Measurements from ENCODE around the gene PLEKHA5. TPM values are rescaled to one million over a fixed set of nuclear protein-coding genes. Genes with fewer than 3 reads are reported as not detected.
"Not testable (repeated sequence)": the region's sequence is repeated elsewhere in the genome, so short reads cannot be mapped to it uniquely, and the experiment has no call there.

Gene PLEKHA5
- total RNA-seq, 1 donor from 2014 or later = 2.0 TPM

GRCh38 chr12:19223018-19223417 is 93.5 kb downstream of the PLEKHA5 start:
- Mint-ChIP-seq H3K27me3 (ENCODE audit: insufficient read depth) (peaks cover 5% of the 10 kb centered on the region), H3K36me3 (ENCODE audit: low read depth) (no peaks in the 10 kb centered on the region), H3K9me3 (no peaks in the 10 kb centered on the region), H3K27ac (no peak overlapping the region), H3K4me1 (ENCODE audit: low read depth) (no peaks in the 10 kb centered on the region), H3K4me3 (no peak overlapping the region)
- no peak for DNase-seq (ENCODE audit: low spot score)
- intact Hi-C loops (cut with micrococcal nuclease) = no loop called here

- DNase-seq (ENCODE audit: low spot score) = no peak
- no peaks in the 10 kb centered on the region for H3K36me3 Mint-ChIP-seq (ENCODE audit: low read depth)
- H3K9me3 Mint-ChIP-seq = no peaks in the 10 kb centered on the region
- no peak overlapping the region for H3K4me3 Mint-ChIP-seq
- H3K4me1 Mint-ChIP-seq (ENCODE audit: low read depth) = no peaks in the 10 kb centered on the region
- peaks cover 5% of the 10 kb centered on the region for H3K27me3 Mint-ChIP-seq (ENCODE audit: insufficient read depth)
- intact Hi-C loops (cut with micrococcal nuclease) = no loop called here
- H3K27ac Mint-ChIP-seq = no peak overlapping the region
Measured at GRCh38 chr12:19223695-19224094, 94.2 kb downstream of the PLEKHA5 start.

- no peaks in the 10 kb centered on the region for H3K9me3 Mint-ChIP-seq
- peaks cover 5% of the 10 kb centered on the region for H3K27me3 Mint-ChIP-seq (ENCODE audit: insufficient read depth)
- H3K27ac Mint-ChIP-seq = no peak overlapping the region
- no peak overlapping the region for H3K4me3 Mint-ChIP-seq
- H3K36me3 Mint-ChIP-seq (ENCODE audit: low read depth) = no peaks in the 10 kb centered on the region
- H3K4me1 Mint-ChIP-seq (ENCODE audit: low read depth) = no peaks in the 10 kb centered on the region
- intact Hi-C loops (cut with micrococcal nuclease) = no loop called here
- no peak for DNase-seq (ENCODE audit: low spot score)
Measured at GRCh38 chr12:19224746-19225145, 95.2 kb downstream of the PLEKHA5 start.

GRCh38 chr12:19227190-19227879 is 97.8 kb downstream of the PLEKHA5 start:
- intact Hi-C loops (cut with micrococcal nuclease) = no loop called here
- no peak overlapping the region for H3K27ac Mint-ChIP-seq

GRCh38 chr12:19227880-19228210 is 98.3 kb downstream of the PLEKHA5 start:
- DNase-seq (ENCODE audit: low spot score) = no peak
- no peaks in the 10 kb centered on the region for H3K4me1 Mint-ChIP-seq (ENCODE audit: low read depth)
- H3K4me3 Mint-ChIP-seq = no peak overlapping the region
- no peaks in the 10 kb centered on the region for H3K36me3 Mint-ChIP-seq (ENCODE audit: low read depth)
- no peaks in the 10 kb centered on the region for H3K9me3 Mint-ChIP-seq
- peaks cover 5% of the 10 kb centered on the region for H3K27me3 Mint-ChIP-seq (ENCODE audit: insufficient read depth)
- no peak overlapping the region for H3K27ac Mint-ChIP-seq
- intact Hi-C loops (cut with micrococcal nuclease) = no loop called here

More at GRCh38 chr12:19227190-19227879, 97.8 kb downstream of the PLEKHA5 start:
- Mint-ChIP-seq H3K4me3 (no peak overlapping the region), H3K9me3 (no peaks in the 10 kb centered on the region), H3K27me3 (ENCODE audit: insufficient read depth) (peaks cover 5% of the 10 kb centered on the region), H3K4me1 (ENCODE audit: low read depth) (no peaks in the 10 kb centered on the region), H3K36me3 (ENCODE audit: low read depth) (no peaks in the 10 kb centered on the region)
- DNase-seq (ENCODE audit: low spot score) = no peak

- H3K36me3 Mint-ChIP-seq (ENCODE audit: low read depth); intact Hi-C loops (cut with micrococcal nuclease); H3K4me3 Mint-ChIP-seq; DNase-seq (ENCODE audit: low spot score); H3K4me1 Mint-ChIP-seq (ENCODE audit: low read depth); H3K9me3 Mint-ChIP-seq; H3K27ac Mint-ChIP-seq; H3K27me3 Mint-ChIP-seq (ENCODE audit: insufficient read depth): not testable (repeated sequence)
Measured at GRCh38 chr12:19229021-19229420, 99.5 kb downstream of the PLEKHA5 start.

- no peaks in the 10 kb centered on the region for H3K9me3 Mint-ChIP-seq
- H3K4me3 Mint-ChIP-seq = no peak overlapping the region
- H3K36me3 Mint-ChIP-seq (ENCODE audit: low read depth) = no peaks in the 10 kb centered on the region
- no peak for DNase-seq (ENCODE audit: low spot score)
- intact Hi-C loops (cut with micrococcal nuclease) = no loop called here
- peaks cover 4% of the 10 kb centered on the region for H3K27me3 Mint-ChIP-seq (ENCODE audit: insufficient read depth)
- no peak overlapping the region for H3K27ac Mint-ChIP-seq
- no peaks in the 10 kb centered on the region for H3K4me1 Mint-ChIP-seq (ENCODE audit: low read depth)
Measured at GRCh38 chr12:19230299-19230866, 100.8 kb downstream of the PLEKHA5 start.

- Mint-ChIP-seq H3K4me1 (ENCODE audit: low read depth) (no peaks in the 10 kb centered on the region), H3K9me3 (no peaks in the 10 kb centered on the region), H3K36me3 (ENCODE audit: low read depth) (no peaks in the 10 kb centered on the region), H3K27ac (no peak overlapping the region), H3K4me3 (no peak overlapping the region), H3K27me3 (ENCODE audit: insufficient read depth) (peaks cover 4% of the 10 kb centered on the region)
- DNase-seq (ENCODE audit: low spot score) = no peak
- intact Hi-C loops (cut with micrococcal nuclease) = no loop called here
Measured at GRCh38 chr12:19230896-19231295, 101.4 kb downstream of the PLEKHA5 start.

GRCh38 chr12:19234171-19234704 is 104.7 kb downstream of the PLEKHA5 start:
- peaks cover 8% of the 10 kb centered on the region for H3K27me3 Mint-ChIP-seq (ENCODE audit: insufficient read depth)
- H3K9me3 Mint-ChIP-seq = no peaks in the 10 kb centered on the region
- intact Hi-C loops (cut with micrococcal nuclease) = loop anchor here (1.0 kb wide), 1 partner anchor 39 kb away; no protein-coding TSS in a partner anchor
- DNase-seq (ENCODE audit: low spot score) = no peak
- H3K36me3 Mint-ChIP-seq (ENCODE audit: low read depth) = no peaks in the 10 kb centered on the region
- no peak overlapping the region for H3K27ac Mint-ChIP-seq
- H3K4me3 Mint-ChIP-seq = no peak overlapping the region
- no peaks in the 10 kb centered on the region for H3K4me1 Mint-ChIP-seq (ENCODE audit: low read depth)

- H3K4me3 Mint-ChIP-seq = no peak overlapping the region
- no peak for DNase-seq (ENCODE audit: low spot score)
- no peaks in the 10 kb centered on the region for H3K36me3 Mint-ChIP-seq (ENCODE audit: low read depth)
- H3K27ac Mint-ChIP-seq = no peak overlapping the region
- no peaks in the 10 kb centered on the region for H3K4me1 Mint-ChIP-seq (ENCODE audit: low read depth)
- intact Hi-C loops (cut with micrococcal nuclease) = loop anchor here (1.0 kb wide), 1 partner anchor 38 kb away; no protein-coding TSS in a partner anchor
- no peaks in the 10 kb centered on the region for H3K9me3 Mint-ChIP-seq
- peaks cover 8% of the 10 kb centered on the region for H3K27me3 Mint-ChIP-seq (ENCODE audit: insufficient read depth)
Measured at GRCh38 chr12:19234981-19235871, 105.7 kb downstream of the PLEKHA5 start.

- no peaks in the 10 kb centered on the region for H3K9me3 Mint-ChIP-seq
- no peak overlapping the region for H3K4me3 Mint-ChIP-seq
- intact Hi-C loops (cut with micrococcal nuclease) = no loop called here
- H3K27me3 Mint-ChIP-seq (ENCODE audit: insufficient read depth) = peaks cover 8% of the 10 kb centered on the region
- H3K4me1 Mint-ChIP-seq (ENCODE audit: low read depth) = no peaks in the 10 kb centered on the region
- no peak overlapping the region for H3K27ac Mint-ChIP-seq
- no peaks in the 10 kb centered on the region for H3K36me3 Mint-ChIP-seq (ENCODE audit: low read depth)
- DNase-seq (ENCODE audit: low spot score) = no peak
Measured at GRCh38 chr12:19236656-19237055, 107.1 kb downstream of the PLEKHA5 start.

GRCh38 chr12:19238540-19238939 is 109.0 kb downstream of the PLEKHA5 start:
- H3K4me3 Mint-ChIP-seq = no peak overlapping the region
- peaks cover 4% of the 10 kb centered on the region for H3K27me3 Mint-ChIP-seq (ENCODE audit: insufficient read depth)
- no peaks in the 10 kb centered on the region for H3K4me1 Mint-ChIP-seq (ENCODE audit: low read depth)

GRCh38 chr12:19239102-19239501 is 109.6 kb downstream of the PLEKHA5 start:
- Mint-ChIP-seq H3K27ac (no peak overlapping the region), H3K4me3 (no peak overlapping the region), H3K4me1 (ENCODE audit: low read depth) (no peaks in the 10 kb centered on the region), H3K27me3 (ENCODE audit: insufficient read depth) (peaks cover 4% of the 10 kb centered on the region), H3K36me3 (ENCODE audit: low read depth) (no peaks in the 10 kb centered on the region), H3K9me3 (no peaks in the 10 kb centered on the region)
- no peak for DNase-seq (ENCODE audit: low spot score)
- intact Hi-C loops (cut with micrococcal nuclease) = no loop called here

More at GRCh38 chr12:19238540-19238939, 109.0 kb downstream of the PLEKHA5 start:
- intact Hi-C loops (cut with micrococcal nuclease) = no loop called here
- no peak for DNase-seq (ENCODE audit: low spot score)
- Mint-ChIP-seq H3K36me3 (ENCODE audit: low read depth) (no peaks in the 10 kb centered on the region), H3K9me3 (no peaks in the 10 kb centered on the region), H3K27ac (no peak overlapping the region)

All from activated T-helper 1 cell treated with anti-CD3 and anti-CD28 coated beads, Interleukin-12 subunit alpha, Interleukin-12 subunit beta, Interleukin-2, Interleukin-4 antibody, amounts not matched to agents 30 ng/mL and 10 ng/mL and 1 ng/mL, durations not matched to agents 14 hours and 24 hours and 36 hours (primary cell).